UCSD-AML1 (cell line): ENCODE measurements around the gene LRRC75B.
"Not testable (repeated sequence)": the region's sequence is repeated elsewhere in the genome, so short reads cannot be mapped to it uniquely, and the experiment has no call there.

Experiments used
- DNase-seq: peaks from one replicate; lab custom pipeline; 2025; ENCODE audit not compliant: unreplicated experiment; lab: John Stamatoyannopoulos, UW

LRRC75B gene

DNA sequence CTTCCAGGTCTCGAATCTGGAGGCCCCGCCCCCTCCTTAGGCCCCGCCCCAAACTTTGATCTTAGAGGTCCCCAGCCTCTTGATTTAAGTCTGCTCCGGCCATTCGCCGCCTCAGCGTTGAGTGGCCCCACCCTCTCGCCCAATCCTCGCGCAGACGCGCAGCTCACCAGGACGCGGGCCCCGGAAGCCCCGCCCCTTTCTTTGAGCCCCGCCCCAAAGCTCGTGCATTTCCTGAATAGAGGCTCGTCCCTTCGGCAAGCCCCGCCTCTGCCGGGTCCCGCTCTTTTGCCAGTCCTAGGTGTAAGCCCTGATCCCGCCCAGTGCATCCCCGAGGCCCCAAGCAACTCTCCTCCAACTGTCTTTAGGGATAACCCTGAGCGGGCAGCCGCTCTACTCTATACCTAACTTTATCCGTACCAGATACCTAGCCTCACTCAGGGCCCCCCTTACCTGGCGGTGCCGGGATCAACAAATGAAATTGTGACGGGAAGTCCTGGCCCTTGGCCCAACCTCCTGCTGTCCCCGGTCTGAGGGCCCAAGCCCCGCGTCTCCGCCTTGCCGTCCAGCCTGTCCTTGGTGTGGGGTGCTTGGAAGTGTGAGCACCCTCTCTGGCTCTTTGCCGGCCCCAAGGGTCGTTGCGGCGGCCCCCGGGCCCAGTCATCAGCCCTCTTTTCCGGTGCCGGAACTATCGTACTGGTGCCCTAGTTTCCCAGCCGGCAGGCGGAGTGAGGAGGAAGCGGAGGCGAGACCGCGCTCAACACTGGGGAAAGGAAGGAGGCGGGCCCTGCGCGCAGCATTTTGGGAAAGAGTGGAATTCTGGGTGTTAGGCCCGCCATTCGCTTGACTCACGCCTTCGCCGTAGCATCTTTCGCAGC is 37.5 kb downstream of the LRRC75B start, which contains the start of gene SNRPD3:
Gene SNRPD3 (plus strand): TSS at position 835 of the 875 bp plus-strand sequence. CDS start 1,676 bp downstream, outside the sequence.
- peak; percentile 100 for DNase-seq

GRCh38 chr22:24554313-24555164 is 38.3 kb downstream of the LRRC75B start, which contains the start of gene GUCD1:
TSS of gene GUCD1 (minus strand) at chr22:24555138. CDS start at chr22:24554991, 147 bp downstream.
- peak; percentile 35 for DNase-seq

GRCh38 chr22:24553597-24554312 is 39.1 kb downstream of the LRRC75B start:
- DNase-seq = no peak

GRCh38 chr22:24552503-24553286 is 40.2 kb downstream of the LRRC75B start:
- DNase-seq = not testable (repeated sequence)

DNA sequence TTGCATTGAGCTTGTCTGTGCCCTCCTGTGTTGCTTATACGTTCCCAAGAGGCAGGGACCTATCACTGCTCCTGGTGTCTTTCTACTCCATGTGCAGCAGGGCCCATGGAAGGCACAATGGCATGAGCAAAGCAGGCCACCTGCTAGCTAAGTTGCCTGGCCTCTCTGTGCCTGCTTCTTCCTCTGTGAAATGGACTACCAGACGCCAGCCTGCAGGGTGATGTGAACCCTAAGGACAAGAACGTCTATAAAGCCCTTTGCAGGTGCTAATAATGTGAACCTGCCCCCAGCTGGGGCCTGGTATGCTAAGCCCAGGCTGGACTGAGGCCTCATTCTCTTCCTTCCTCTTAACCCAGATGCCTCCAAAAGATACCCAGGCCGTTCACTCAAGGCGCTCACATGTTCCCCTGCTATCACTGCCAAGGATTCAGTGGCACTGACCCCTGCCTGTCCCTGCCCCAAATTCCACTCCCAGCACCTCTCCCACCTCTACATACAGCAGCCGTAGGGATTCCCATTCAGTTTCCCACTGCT is 41.9 kb downstream of the LRRC75B start:
- DNase-seq = no peak

DNA sequence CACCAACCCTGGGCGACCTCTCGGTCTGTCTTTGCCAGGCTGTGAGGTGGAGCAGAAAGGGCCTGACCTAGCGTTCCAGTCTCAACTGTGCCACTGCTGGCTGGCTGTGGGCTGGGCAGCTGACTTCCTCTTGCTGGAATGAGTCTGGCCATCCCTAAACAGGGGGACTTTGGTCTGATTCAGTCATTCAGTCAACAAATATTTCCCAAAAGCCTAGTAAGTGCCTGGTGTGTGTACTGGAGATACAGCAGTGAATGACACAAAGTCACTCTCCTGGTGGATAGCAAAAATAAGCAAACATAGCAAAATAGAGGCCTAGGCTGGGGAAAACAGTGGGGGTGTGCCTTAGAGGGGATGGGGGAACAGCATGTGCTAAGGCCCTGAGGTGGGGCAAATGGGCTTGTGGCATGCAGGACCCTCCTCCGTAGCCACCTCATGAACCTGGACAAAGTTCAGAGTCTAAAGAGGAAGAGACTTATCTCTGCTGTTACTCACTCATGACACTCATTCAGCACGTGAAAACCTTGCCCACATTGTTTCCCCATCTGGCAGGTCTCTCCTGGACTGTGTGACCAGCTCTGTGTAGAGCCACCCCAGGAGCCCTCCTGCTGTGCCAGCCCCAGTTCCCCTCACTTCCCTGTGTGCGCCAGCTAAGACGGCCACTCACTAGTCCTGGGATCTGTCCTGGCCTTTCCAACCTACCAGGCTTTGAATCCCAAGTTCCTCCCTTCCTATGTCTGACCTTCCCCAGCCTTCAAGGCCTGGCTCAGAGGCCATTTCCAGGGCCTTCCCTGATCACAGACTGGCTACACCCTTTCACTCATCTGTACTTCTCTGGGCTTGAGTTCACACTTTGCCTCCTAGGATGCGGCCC is 42.6 kb downstream of the LRRC75B start:
- DNase-seq = no peak

- DNase-seq = no peak
Measured at GRCh38 chr22:24548812-24549211, 44.1 kb downstream of the LRRC75B start.

- DNase-seq = no peak
Measured at GRCh38 chr22:24543679-24544243, 49.1 kb downstream of the LRRC75B start.

GRCh38 chr22:24543185-24543601 is 49.7 kb downstream of the LRRC75B start:
- DNase-seq = no peak

DNA sequence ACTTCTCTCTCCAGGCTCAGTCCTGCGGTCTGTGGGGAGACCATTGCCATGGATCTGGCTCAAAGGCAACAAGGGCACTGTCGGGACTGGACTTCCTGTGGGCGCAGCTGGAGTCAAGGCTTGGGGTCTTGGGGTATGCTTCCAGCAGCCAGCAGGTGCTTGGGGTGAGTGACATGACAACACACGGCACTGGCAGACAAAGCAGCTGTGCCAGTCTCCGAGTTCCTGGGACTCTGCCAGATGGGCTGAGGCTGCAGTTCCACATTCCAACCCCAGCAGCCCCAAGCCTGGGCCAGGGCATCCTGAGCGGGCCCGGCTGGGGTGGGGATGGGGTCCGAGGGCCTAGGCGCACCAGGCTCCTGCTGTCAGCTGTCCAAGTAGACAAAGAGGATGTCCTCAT is 50.2 kb downstream of the LRRC75B start:
- DNase-seq = no peak

GRCh38 chr22:24541681-24542515 is 51.0 kb downstream of the LRRC75B start:
- DNase-seq = no peak

GRCh38 chr22:24540470-24540869 is 52.4 kb downstream of the LRRC75B start:
- no peak for DNase-seq

DNA sequence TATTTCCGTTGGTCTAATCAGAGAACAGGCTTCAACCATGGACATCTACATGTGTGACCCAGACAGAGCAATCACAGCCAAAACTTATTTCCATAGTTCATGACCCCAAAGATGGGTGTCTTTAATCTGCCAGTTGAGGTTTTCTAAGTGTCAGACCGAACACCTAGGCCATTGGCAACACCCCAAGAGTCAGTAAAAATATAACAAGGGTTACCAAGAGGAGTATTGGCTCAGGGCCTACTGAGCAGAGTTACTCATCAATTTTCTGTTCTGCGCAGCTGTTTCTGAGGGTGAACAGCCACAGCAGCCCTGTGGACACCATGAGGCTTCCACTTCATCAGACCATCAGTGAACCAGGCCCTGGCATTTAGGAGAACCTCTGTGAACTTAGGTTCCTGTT is 56.8 kb downstream of the LRRC75B start:
- no peak for DNase-seq
